Breast epithelium (tissue), 4 donors: Measurements from ENCODE around the gene SPRED2. TPM values are rescaled to one million over a fixed set of nuclear protein-coding genes. Genes with fewer than 3 reads are reported as not detected.

ENCODE experiments used
- DNase-seq, 2 donors: peaks; one replicate each; pipeline ENCODE4 v3.0.0-alpha.2; 2019; ENCODE audit warnings: low spot score in 2 of 2
- H3K27ac ChIP-seq, 2 donors: fragments of 200-600 bp; sonication (generic) in 1 of 2; one replicate each; pipeline ENCODE4 v1.5.1; 2016 to 2019; ENCODE audit warnings: mild to moderate bottlenecking in 1 of 2
- H3K27me3 ChIP-seq, 2 donors: fragments of 200-600 bp; sonication (generic) in 1 of 2; one replicate each; pipeline versions ENCODE4 v1.5.1 to v1.6.0; 2017 to 2019; ENCODE audit warnings: control low read depth in 1 of 2, mild to moderate bottlenecking in 1 of 2
- H3K36me3 ChIP-seq: fragments of 200-600 bp; one replicate; pipeline ENCODE4 v1.5.1; 2019
- H3K4me1 ChIP-seq, 2 donors: fragments of 200-600 bp; sonication (generic); one replicate each; pipeline ENCODE4 v1.5.1; 2016 to 2019; ENCODE audit warnings: control low read depth in 1 of 2
- H3K4me3 ChIP-seq, 3 donors: fragments of 200-600 bp; sonication (generic); 1 replicate in 2 of 3; 2 replicates in 1 of 3; pipeline ENCODE4 v1.5.1; 2016 to 2019; ENCODE audit warnings: mild to moderate bottlenecking in 3 of 3, moderate library complexity in 2 of 3
- H3K9me3 ChIP-seq, 2 donors: fragments of 200-600 bp; sonication (generic) in 1 of 2; one replicate each; pipeline ENCODE4 v1.5.1; 2016 to 2019; ENCODE audit warnings: control low read depth in 1 of 2
- CTCF ChIP-seq, 3 donors: fragments of 450-650 bp; IDR thresholded peaks; one replicate each; pipeline ENCODE4 v1.5.1; 2016 to 2017; ENCODE audit warnings: antibody characterized with exemption in 3 of 3, mild to moderate bottlenecking in 3 of 3, moderate library complexity in 3 of 3
- POLR2A ChIP-seq: fragments of 450-650 bp; IDR thresholded peaks from one replicate; pipeline ENCODE4 v1.6.1; 2016; ENCODE audit warnings: antibody characterized with exemption, mild to moderate bottlenecking, moderate library complexity
- POLR2AphosphoS5 ChIP-seq, 3 donors: sonication (generic); formaldehyde crosslinking; IDR thresholded peaks; one replicate each; pipeline ENCODE4 v1.6.1; 2017; ENCODE audit warnings: antibody characterized with exemption in 3 of 3
- intact Hi-C: fragments of 100-400 bp; cut with DNase I; formaldehyde crosslinking; loops from one replicate; pipeline ENCODE4 v1.15.1; 2023; ENCODE audit warnings: low total_unique reads
- total RNA-seq, 3 donors: library from RNA; depleted of rRNA; stranded (reverse); fragments of >200 nt; gene quantifications; one replicate each; pipeline ENCODE4 v1.1.0, GENCODE V29; 2016

Gene SPRED2
- total RNA-seq, 3 donors from 2014 or later: 14.6 to 25.2 (median 25.2) TPM

GRCh38 chr2:65278531-65278981 lies 153.8 kb downstream of the SPRED2 start:
- intact Hi-C loops: no loop called here
- no peaks in the 10 kb centered on the region for H3K36me3 ChIP-seq
- peaks cover 0 to 9% of the 10 kb centered on the region in 2 donors for H3K4me1 ChIP-seq
- no peak overlapping the region for H3K27ac ChIP-seq
- H3K9me3 ChIP-seq: no peaks in the 10 kb centered on the region
- TF ChIP-seq POLR2A: no peak
- no peaks in the 10 kb centered on the region for H3K27me3 ChIP-seq
- no peak overlapping the region for H3K4me3 ChIP-seq
- DNase-seq: no peak

GRCh38 chr2:65277791-65278483 lies 154.5 kb downstream of the SPRED2 start:
- Histone ChIP-seq H3K27ac (no peak overlapping the region), H3K4me3 (no peak overlapping the region), H3K4me1 (peaks cover 0 to 9% of the 10 kb centered on the region in 2 donors), H3K27me3 (no peaks in the 10 kb centered on the region), H3K36me3 (no peaks in the 10 kb centered on the region), H3K9me3 (no peaks in the 10 kb centered on the region)
- no peak for TF ChIP-seq POLR2A
- TF ChIP-seq CTCF (IDR thresholded peaks at IDR 0.05): no peak
- TF ChIP-seq POLR2AphosphoS5 (IDR thresholded peaks at IDR 0.05): no peak
- intact Hi-C loops: no loop called here
- DNase-seq: no peak

GRCh38 chr2:65277118-65277517 lies 155.3 kb downstream of the SPRED2 start:
- Histone ChIP-seq H3K27me3 (no peaks in the 10 kb centered on the region), H3K4me1 (peaks cover 0 to 9% of the 10 kb centered on the region in 2 donors), H3K9me3 (no peaks in the 10 kb centered on the region), H3K36me3 (no peaks in the 10 kb centered on the region), H3K4me3 (no peak overlapping the region), H3K27ac (no peak overlapping the region)
- TF ChIP-seq POLR2AphosphoS5 (IDR thresholded peaks at IDR 0.05) (no peak), POLR2A (no peak), CTCF (IDR thresholded peaks at IDR 0.05) (no peak)
- intact Hi-C loops: no loop called here
- no peak for DNase-seq

- no peak overlapping the region for H3K4me3 ChIP-seq
- no peak overlapping the region for H3K27ac ChIP-seq
- H3K36me3 ChIP-seq: no peaks in the 10 kb centered on the region
- no peak for DNase-seq
- intact Hi-C loops: no loop called here
- TF ChIP-seq CTCF (IDR thresholded peaks at IDR 0.05) (no peak), POLR2A (no peak), POLR2AphosphoS5 (IDR thresholded peaks at IDR 0.05) (no peak)
- peaks cover 0 to 9% of the 10 kb centered on the region in 2 donors for H3K4me1 ChIP-seq
- no peaks in the 10 kb centered on the region for H3K27me3 ChIP-seq
- H3K9me3 ChIP-seq: no peaks in the 10 kb centered on the region
Observed at GRCh38 chr2:65276609-65277008, 155.8 kb downstream of the SPRED2 start.

- Histone ChIP-seq H3K27me3 (no peaks in the 10 kb centered on the region), H3K9me3 (no peaks in the 10 kb centered on the region), H3K36me3 (no peaks in the 10 kb centered on the region), H3K4me1 (peaks cover 0 to 9% of the 10 kb centered on the region in 2 donors), H3K4me3 (no peak overlapping the region), H3K27ac (no peak overlapping the region)
- TF ChIP-seq CTCF (IDR thresholded peaks at IDR 0.05) (no peak), POLR2AphosphoS5 (IDR thresholded peaks at IDR 0.05) (no peak), POLR2A (no peak)
- DNase-seq: no peak
- intact Hi-C loops: no loop called here
Observed at GRCh38 chr2:65275141-65275915, 157.1 kb downstream of the SPRED2 start.
